HEK293T (cell line): ENCODE results near the gene ANKRD33B.

Source experiments
- ARNT ChIP-seq: fragments of 450-650 bp; IDR thresholded peaks from 2 replicates; pipeline ENCODE4 v1.6.1; 2017; ENCODE audit warnings: mild to moderate bottlenecking
- BHLHE40 ChIP-seq: fragments of 450-650 bp; IDR thresholded peaks from 2 replicates; pipeline ENCODE4 v1.6.1; 2016; ENCODE audit warnings: mild to moderate bottlenecking, moderate library complexity, borderline replicate concordance
- CTBP1 ChIP-seq: fragments of 450-650 bp; IDR thresholded peaks from 2 replicates; pipeline ENCODE4 v1.6.1; 2016; ENCODE audit warnings: borderline replicate concordance
- ELF4 ChIP-seq: fragments of 450-650 bp; IDR thresholded peaks from 2 replicates; pipeline ENCODE4 v1.6.1; 2017; ENCODE audit warnings: antibody characterized with exemption
- FOXK2 ChIP-seq: fragments of 450-650 bp; IDR thresholded peaks from 2 replicates; pipeline ENCODE4 v1.6.1; 2016; ENCODE audit warnings: mild to moderate bottlenecking
- FOXM1 ChIP-seq: fragments of 450-650 bp; IDR thresholded peaks from 2 replicates; pipeline ENCODE4 v1.6.1; 2017; ENCODE audit warnings: mild to moderate bottlenecking, borderline replicate concordance
- HDGF ChIP-seq: fragments of 450-650 bp; IDR thresholded peaks from 2 replicates; pipeline ENCODE4 v1.6.1; 2017; ENCODE audit warnings: antibody characterized with exemption, borderline replicate concordance
- L3MBTL2 ChIP-seq: fragments of 450-650 bp; conservative IDR thresholded peaks from 2 replicates; pipeline ENCODE4 v1.6.1; 2016; ENCODE audit warnings: mild to moderate bottlenecking
- NFRKB ChIP-seq: fragments of 450-650 bp; IDR thresholded peaks from 2 replicates; pipeline ENCODE4 v1.6.1; 2016; ENCODE audit warnings: mild to moderate bottlenecking, moderate library complexity
- PKNOX1 ChIP-seq: fragments of 450-650 bp; IDR thresholded peaks from 2 replicates; pipeline ENCODE4 v1.6.1; 2016
- SP1 ChIP-seq: fragments of 450-650 bp; IDR thresholded peaks from 2 replicates; pipeline ENCODE4 v1.6.1; 2017
- SUZ12 ChIP-seq: fragments of 450-650 bp; IDR thresholded peaks from 2 replicates; pipeline ENCODE4 v1.6.1; 2016; ENCODE audit warnings: mild to moderate bottlenecking
- TARDBP ChIP-seq: fragments of 450-650 bp; IDR thresholded peaks from 2 replicates; pipeline ENCODE4 v1.6.1; 2016
- ZNF384 ChIP-seq: fragments of 450-650 bp; IDR thresholded peaks from 2 replicates; pipeline ENCODE4 v1.6.1; 2016

- TF ChIP-seq FOXM1 (no peak), HDGF (no peak), SUZ12 (no peak), TARDBP (no peak), NFRKB (no peak), BHLHE40 (no peak), ZNF384 (no peak), FOXK2 (no peak), ELF4 (no peak), CTBP1 (no peak), L3MBTL2 (no peak), ARNT (no peak), SP1 (no peak), PKNOX1 (no peak)
Measured at GRCh38 chr5:10680876-10681481, 117.1 kb downstream of the ANKRD33B start.
